Neuronal stem cell (in vitro differentiated cells): ENCODE results near the gene SSR1.
A peak's percentile ranks its signal among the peaks of the same experiment; 100 is the strongest.

Experiments used
- DNase-seq: peaks from one replicate; pipeline ENCODE4 v3.0.0-alpha.2; 2013; ENCODE audit warnings: low spot score
- H2AFZ ChIP-seq: one replicate; pipeline ENCODE4 v1.6.1; 2013; ENCODE audit warnings: mild to moderate bottlenecking, low read length, inconsistent platforms
- H2AK5ac ChIP-seq: 2 replicates; pipeline ENCODE4 v1.6.1; 2013; ENCODE audit warnings: low read depth, mild to moderate bottlenecking, inconsistent platforms, low read length, moderate library complexity, mixed read lengths
- H2BK120ac ChIP-seq: 2 replicates; pipeline ENCODE4 v1.6.1; 2013; ENCODE audit warnings: low read depth, mild to moderate bottlenecking, inconsistent platforms, low read length, moderate library complexity, mixed read lengths
- H2BK12ac ChIP-seq: one replicate; pipeline ENCODE4 v1.6.1; 2013; ENCODE audit warnings: low read length, inconsistent platforms
- H2BK15ac ChIP-seq: 2 replicates; pipeline ENCODE4 v1.6.1; 2013; ENCODE audit warnings: mild to moderate bottlenecking, low read length, inconsistent platforms, mixed read lengths
- H2BK5ac ChIP-seq: one replicate; pipeline ENCODE4 v1.6.1; 2013; ENCODE audit warnings: inconsistent platforms, mild to moderate bottlenecking, low read length, moderate library complexity
- H3K14ac ChIP-seq: one replicate; pipeline ENCODE4 v1.6.1; 2013; ENCODE audit warnings: low read length, inconsistent platforms
- H3K18ac ChIP-seq: 2 replicates; pipeline ENCODE4 v1.6.1; 2013; ENCODE audit warnings: low read length, inconsistent platforms
- H3K23ac ChIP-seq: 2 replicates; pipeline ENCODE4 v1.6.1; 2013; ENCODE audit warnings: low read depth, mild to moderate bottlenecking, mixed read lengths, low read length, inconsistent platforms; ENCODE audit not compliant: poor library complexity
- H3K27ac ChIP-seq: replicated peaks from 3 replicates; pipeline ENCODE4 v1.5.1; 2013; ENCODE audit warnings: low read length, inconsistent platforms
- H3K27me3 ChIP-seq, 3 experiments: 2 replicates each; pipeline ENCODE4 v1.6.1; 2013; ENCODE audit warnings: low read length in 3 of 3, mild to moderate bottlenecking in 2 of 3, inconsistent platforms in 1 of 3, low read depth in 1 of 3, mixed read lengths in 1 of 3, moderate library complexity in 1 of 3; ENCODE audit not compliant: control insufficient read depth in 3 of 3, insufficient read depth in 3 of 3
- H3K36me3 ChIP-seq, 2 donors: replicated peaks in 1 of 2; 2 replicates each; pipeline ENCODE4 v1.6.1; 2013; ENCODE audit warnings: low read length in 2 of 2; ENCODE audit not compliant: control insufficient read depth in 2 of 2, insufficient read depth in 2 of 2
- H3K4ac ChIP-seq: 2 replicates; pipeline ENCODE4 v1.6.1; 2013; ENCODE audit warnings: inconsistent platforms, mild to moderate bottlenecking, low read length, moderate library complexity
- H3K4me1 ChIP-seq, 2 donors: 1 replicate in 1 of 2; 2 replicates in 1 of 2; pipeline ENCODE4 v1.6.1; 2013; ENCODE audit warnings: low read length in 2 of 2, low read depth in 1 of 2; ENCODE audit not compliant: control insufficient read depth in 2 of 2, insufficient read depth in 1 of 2
- H3K4me2 ChIP-seq: one replicate; pipeline ENCODE4 v1.6.1; 2013; ENCODE audit warnings: mild to moderate bottlenecking, low read length, inconsistent platforms; ENCODE audit not compliant: insufficient read depth, poor library complexity, severe bottlenecking
- H3K4me3 ChIP-seq, 2 donors: 2 replicates each; pipeline ENCODE4 v1.5.1; 2013; ENCODE audit warnings: low read length in 2 of 2, mild to moderate bottlenecking in 2 of 2, inconsistent platforms in 1 of 2, moderate library complexity in 1 of 2
- H3K79me1 ChIP-seq: one replicate; pipeline ENCODE4 v1.6.1; 2013; ENCODE audit warnings: low read depth, mild to moderate bottlenecking, inconsistent platforms, low read length, moderate library complexity
- H3K9ac ChIP-seq: one replicate; pipeline ENCODE4 v1.6.1; 2013; ENCODE audit warnings: mild to moderate bottlenecking, low read depth, low read length, inconsistent platforms; ENCODE audit not compliant: poor library complexity
- H3K9me3 ChIP-seq, 2 donors: replicated peaks in 1 of 2; 2 replicates each; pipeline versions ENCODE3 to v1.6.1; 2013; ENCODE audit warnings: low read length in 2 of 2, mild to moderate bottlenecking in 2 of 2, inconsistent platforms in 1 of 2, low read depth in 1 of 2, mixed read lengths in 1 of 2, moderate library complexity in 1 of 2; ENCODE audit not compliant: control insufficient read depth in 2 of 2, insufficient read depth in 1 of 2
- H4K8ac ChIP-seq: one replicate; pipeline ENCODE4 v1.6.1; 2013; ENCODE audit warnings: low read depth, mild to moderate bottlenecking, inconsistent platforms, low read length, moderate library complexity
- H4K91ac ChIP-seq: one replicate; pipeline ENCODE4 v1.6.1; 2013; ENCODE audit warnings: low read length, low read depth, mild to moderate bottlenecking, inconsistent platforms; ENCODE audit not compliant: poor library complexity
- WGBS, 2 donors: extraction: QIAGEN DNeasy Blood & Tissue Kit; methylation state at CpG; one replicate each; pipeline ENCODE4 v1.1.7; 2013; ENCODE audit warnings: missing lambda C conversion rate in 2 of 2, mixed read lengths in 1 of 2; ENCODE audit not compliant: insufficient read length in 2 of 2, insufficient replicate concordance in 1 of 2; ENCODE audit errors: extremely low coverage in 2 of 2; 5-methylcytosine and 5-hydroxymethylcytosine counted together

SSR1 gene

DNA sequence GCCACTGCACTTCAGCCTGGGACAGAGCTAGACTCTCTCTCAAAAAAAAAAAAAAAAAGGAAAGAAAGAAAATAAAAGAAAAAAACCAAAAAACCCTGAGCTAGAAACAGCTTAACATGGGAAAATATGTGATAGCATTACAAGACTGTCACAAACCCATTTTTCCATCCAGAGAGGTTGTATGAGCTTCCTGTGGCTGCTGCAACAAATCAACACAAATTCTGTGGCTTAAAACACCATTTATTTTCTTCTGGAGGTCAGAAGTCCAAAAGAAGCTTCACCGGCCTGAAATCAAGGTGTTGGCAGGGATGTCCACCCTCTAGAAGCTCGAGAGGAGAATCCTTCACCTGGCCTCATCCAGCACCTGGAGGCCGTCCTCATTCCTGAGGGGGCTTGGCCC lies 21.7 kb upstream of the SSR1 start:
- H3K18ac ChIP-seq: no peak overlapping the region
- no peak overlapping the region for H4K8ac ChIP-seq
- no peak overlapping the region for H2BK120ac ChIP-seq
- H2BK12ac ChIP-seq: no peak overlapping the region
- H3K27ac ChIP-seq: no peak overlapping the region
- no peak overlapping the region for H3K4ac ChIP-seq
- no peak overlapping the region for H2BK15ac ChIP-seq
- no peak overlapping the region for H2BK5ac ChIP-seq
- no peak overlapping the region for H3K9ac ChIP-seq
- H2AK5ac ChIP-seq: no peak overlapping the region
- WGBS, 2 donors: no CpG with 5 or more reads among the region's 3 CpGs
- DNase-seq: no peak
- no peak overlapping the region for H4K91ac ChIP-seq
- peaks cover 0 to 2% of the 10 kb centered on the region in 2 donors for H3K4me1 ChIP-seq
- peaks cover 0 to 8% (median 0%) of the 10 kb centered on the region in 3 experiments for H3K27me3 ChIP-seq
- H3K4me2 ChIP-seq: no peak overlapping the region
- no peaks in the 10 kb centered on the region for H3K9me3 ChIP-seq
- no peak overlapping the region for H3K4me3 ChIP-seq
- no peaks in the 10 kb centered on the region for H3K79me1 ChIP-seq
- H2AFZ ChIP-seq: no peak overlapping the region
- H3K23ac ChIP-seq: no peak overlapping the region
- H3K36me3 ChIP-seq: no peaks in the 10 kb centered on the region
- H3K14ac ChIP-seq: no peak overlapping the region

DNA sequence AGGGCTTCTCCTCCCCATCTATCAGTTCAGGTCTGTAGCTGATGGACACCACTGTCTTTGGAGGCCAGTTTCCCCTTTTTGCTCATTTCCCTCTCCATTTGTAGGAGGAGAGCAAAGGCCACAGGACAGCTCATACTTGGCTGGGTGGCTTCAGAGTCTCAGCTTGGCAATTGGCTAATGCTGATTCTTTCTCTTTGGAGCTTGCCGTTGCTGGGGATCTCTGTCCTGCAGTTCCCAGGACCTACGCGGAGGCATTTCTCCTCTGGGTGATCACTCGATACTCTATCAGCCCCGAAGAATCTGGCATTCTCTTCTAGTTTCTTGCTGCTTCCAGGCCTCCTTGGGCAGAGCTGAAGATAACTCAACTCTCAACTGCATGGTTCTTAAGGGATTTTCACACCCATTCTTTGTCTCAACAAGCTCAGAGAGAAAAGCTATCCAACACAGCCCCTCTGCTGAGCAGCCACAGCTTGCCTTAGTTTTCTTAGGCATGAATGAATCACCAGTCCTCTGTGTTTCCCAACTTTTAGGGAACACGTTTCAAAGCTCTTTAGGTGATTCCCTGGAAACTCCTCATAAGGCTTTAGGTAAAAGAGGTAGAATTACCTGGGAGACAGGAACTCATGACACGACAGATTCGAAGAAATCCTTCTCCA lies 19.2 kb upstream of the SSR1 start:
- no CpG with 5 or more reads among the region's 8 CpGs for WGBS, 2 donors
- Histone ChIP-seq H4K8ac (no peak overlapping the region), H3K79me1 (no peaks in the 10 kb centered on the region), H3K36me3 (no peaks in the 10 kb centered on the region), H2BK5ac (no peak overlapping the region), H3K4me3 (no peak overlapping the region), H2AFZ (peak overlapping the region; percentile 0), H3K4me1 (peaks cover 0 to 2% of the 10 kb centered on the region in 2 donors), H3K9ac (no peak overlapping the region), H3K27me3 (peaks cover 0 to 6% (median 0%) of the 10 kb centered on the region in 3 experiments), H3K23ac (no peak overlapping the region), H2AK5ac (no peak overlapping the region), H3K4ac (no peak overlapping the region), H2BK12ac (no peak overlapping the region), H3K14ac (no peak overlapping the region), H2BK120ac (no peak overlapping the region), H3K4me2 (no peak overlapping the region), H3K18ac (no peak overlapping the region), H2BK15ac (no peak overlapping the region), H3K27ac (no peak overlapping the region), H4K91ac (no peak overlapping the region), H3K9me3 (no peaks in the 10 kb centered on the region)
- no peak for DNase-seq

DNA sequence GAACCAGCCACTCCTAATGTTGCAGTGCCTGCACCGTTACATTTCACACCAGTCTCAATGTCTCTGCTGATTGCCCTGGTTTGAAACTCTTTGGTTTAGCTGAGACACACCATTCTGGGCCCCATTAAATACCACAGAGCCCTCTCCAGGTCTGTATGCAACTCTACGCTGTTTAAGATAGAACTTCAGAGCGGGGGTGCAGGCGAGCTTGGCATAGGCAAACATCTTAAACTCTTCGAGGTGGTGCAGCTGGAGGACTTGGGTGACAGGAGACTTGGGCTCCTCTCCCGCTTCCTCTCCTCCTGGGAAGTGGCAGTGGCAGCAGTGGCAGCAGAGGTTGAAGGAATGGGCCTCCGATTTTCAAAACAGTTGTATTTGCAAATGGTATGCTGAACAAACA lies 18.5 kb upstream of the SSR1 start:
- no peak overlapping the region for H3K23ac ChIP-seq
- no peak overlapping the region for H3K4me3 ChIP-seq
- H3K14ac ChIP-seq: no peak overlapping the region
- H4K91ac ChIP-seq: no peak overlapping the region
- peaks cover 0 to 2% of the 10 kb centered on the region in 2 donors for H3K4me1 ChIP-seq
- H2BK15ac ChIP-seq: no peak overlapping the region
- no peak for DNase-seq
- H3K27ac ChIP-seq: no peak overlapping the region
- H2BK5ac ChIP-seq: no peak overlapping the region
- H2BK12ac ChIP-seq: no peak overlapping the region
- H3K27me3 ChIP-seq: peaks cover 0 to 6% (median 0%) of the 10 kb centered on the region in 3 experiments
- H3K18ac ChIP-seq: no peak overlapping the region
- H3K4me2 ChIP-seq: no peak overlapping the region
- H3K9me3 ChIP-seq: no peaks in the 10 kb centered on the region
- H3K4ac ChIP-seq: no peak overlapping the region
- no peak overlapping the region for H2AFZ ChIP-seq
- H3K79me1 ChIP-seq: no peaks in the 10 kb centered on the region
- H4K8ac ChIP-seq: no peak overlapping the region
- H3K9ac ChIP-seq: no peak overlapping the region
- no peak overlapping the region for H2BK120ac ChIP-seq
- H2AK5ac ChIP-seq: no peak overlapping the region
- WGBS, 2 donors: no CpG with 5 or more reads among the region's 7 CpGs
- H3K36me3 ChIP-seq: no peaks in the 10 kb centered on the region

DNA sequence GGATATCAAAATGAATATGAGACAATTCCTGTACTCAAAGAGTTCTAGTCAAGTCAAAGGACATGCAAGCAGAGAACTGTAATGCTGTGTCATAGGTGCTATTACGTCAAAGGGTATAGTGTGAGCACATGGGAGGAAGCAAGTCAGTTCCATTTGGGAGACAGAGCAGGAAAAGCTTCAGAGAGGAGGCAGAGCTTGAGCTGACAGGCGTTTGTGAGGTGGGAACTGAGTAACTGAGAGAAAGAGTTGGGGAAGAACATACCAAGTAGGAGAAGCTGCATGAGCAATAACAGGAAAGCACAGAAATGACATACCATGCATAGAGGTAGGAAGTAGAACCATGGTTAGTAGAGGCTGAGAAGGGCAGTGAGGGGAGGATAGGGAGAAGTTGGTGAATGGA lies 15.2 kb upstream of the SSR1 start:
- Histone ChIP-seq H3K9ac (no peak overlapping the region), H3K4me2 (no peak overlapping the region), H2BK15ac (no peak overlapping the region), H2AK5ac (no peak overlapping the region), H3K9me3 (no peaks in the 10 kb centered on the region), H2BK120ac (no peak overlapping the region), H3K23ac (no peak overlapping the region), H2BK5ac (no peak overlapping the region), H3K4ac (no peak overlapping the region), H3K4me1 (peaks cover 0 to 2% of the 10 kb centered on the region in 2 donors), H2AFZ (no peak overlapping the region), H4K91ac (no peak overlapping the region), H3K27ac (no peak overlapping the region), H3K27me3 (peaks cover 0 to 6% (median 0%) of the 10 kb centered on the region in 3 experiments), H3K79me1 (no peaks in the 10 kb centered on the region), H3K36me3 (no peaks in the 10 kb centered on the region), H3K4me3 (no peak overlapping the region), H4K8ac (no peak overlapping the region), H3K18ac (no peak overlapping the region), H3K14ac (no peak overlapping the region), H2BK12ac (no peak overlapping the region)
- no CpG with 5 or more reads among the region's 2 CpGs for WGBS, 2 donors
- no peak for DNase-seq
